Transverse colon (tissue), 4 donors: Measurements from ENCODE around the gene KRTAP26-1.

ENCODE experiments used
- CTCF ChIP-seq, 5 experiments: fragments of 200-600 bp in 3 of 5; fragments of 450-650 bp in 2 of 5; sonication (generic) in 3 of 5; IDR thresholded peaks; 1 replicate in 2 of 5; 2 replicates in 3 of 5; pipeline ENCODE4 v1.5.1; 2016 to 2017; ENCODE audit warnings: antibody characterized with exemption in 5 of 5, inconsistent platforms in 3 of 5, mild to moderate bottlenecking in 2 of 5, moderate library complexity in 1 of 5
- EP300 ChIP-seq: sonication (generic); formaldehyde crosslinking; IDR thresholded peaks from one replicate; pipeline ENCODE4 v1.6.1; 2017; ENCODE audit warnings: antibody characterized with exemption, low read depth
- POLR2A ChIP-seq: fragments of 450-650 bp; IDR thresholded peaks from one replicate; pipeline ENCODE4 v1.6.1; 2016; ENCODE audit warnings: antibody characterized with exemption, mild to moderate bottlenecking, moderate library complexity
- POLR2AphosphoS5 ChIP-seq, 3 donors: sonication (generic); formaldehyde crosslinking; IDR thresholded peaks; one replicate each; pipeline ENCODE4 v1.6.1; 2016; ENCODE audit warnings: antibody characterized with exemption in 3 of 3

DNA sequence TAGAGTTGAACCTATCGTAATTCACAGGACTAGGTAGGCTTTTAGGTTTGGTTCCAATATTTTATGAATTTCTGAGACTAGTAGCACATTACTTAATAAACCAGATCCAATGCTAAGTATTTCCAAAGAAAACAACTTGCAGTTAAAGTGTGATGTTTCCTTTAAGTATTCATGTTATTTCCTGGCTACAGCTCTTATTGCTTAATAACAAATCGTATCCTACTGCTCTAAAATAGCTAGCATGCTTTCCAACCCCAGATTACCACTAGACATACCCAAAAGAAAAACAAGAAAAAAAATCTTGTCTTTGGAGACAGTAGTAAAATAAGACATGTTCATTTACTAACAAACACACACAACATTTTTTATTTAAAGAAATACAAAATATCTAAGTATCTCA is 16.5 kb upstream of the KRTAP26-1 start:
- TF ChIP-seq CTCF (IDR thresholded peaks at IDR 0.05) (no peak), EP300 (no peak), POLR2AphosphoS5 (IDR thresholded peaks at IDR 0.05) (no peak), POLR2A (no peak)
